DOHH2 (cell line): Measurements from ENCODE around the gene TMEM203.

Experiments used
- H3F3A ChIP-seq: fragments of 200-600 bp; sonication (generic), shearing (Covaris generic); 2 replicates; pipeline ENCODE4 v1.6.0; 2016; ENCODE audit warnings: antibody characterized with exemption, mild to moderate bottlenecking; ENCODE audit not compliant: control insufficient read depth, insufficient read depth
- H3K27ac ChIP-seq: fragments of 200-600 bp; sonication (generic); 2 replicates; pipeline ENCODE4 v1.5.1; 2014; ENCODE audit warnings: low read depth, mild to moderate bottlenecking, low read length, moderate library complexity
- H3K27me3 ChIP-seq: fragments of 200-600 bp; sonication (generic); 2 replicates; pipeline ENCODE4 v1.6.1; 2014; ENCODE audit warnings: mild to moderate bottlenecking, low read length, mixed read lengths; ENCODE audit not compliant: control insufficient read depth
- H3K36me3 ChIP-seq: fragments of 200-600 bp; sonication (generic); 2 replicates; pipeline ENCODE4 v1.6.1; 2014; ENCODE audit warnings: mild to moderate bottlenecking, low read length, moderate library complexity, mixed read lengths; ENCODE audit not compliant: control insufficient read depth
- H3K4me1 ChIP-seq: fragments of 200-600 bp; sonication (generic); 2 replicates; pipeline ENCODE4 v1.6.1; 2014; ENCODE audit warnings: mild to moderate bottlenecking, low read length, mixed read lengths; ENCODE audit not compliant: control insufficient read depth
- H3K4me2 ChIP-seq: fragments of 200-600 bp; sonication (generic); 2 replicates; pipeline ENCODE4 v1.6.0; 2014; ENCODE audit warnings: mild to moderate bottlenecking, low read length, moderate library complexity
- H3K4me3 ChIP-seq: fragments of 200-600 bp; sonication (generic); 2 replicates; pipeline ENCODE4 v1.5.1; 2014; ENCODE audit warnings: mild to moderate bottlenecking, low read length, mixed read lengths
- H3K79me2 ChIP-seq: fragments of 200-600 bp; sonication (generic); 2 replicates; pipeline ENCODE4 v1.6.1; 2014; ENCODE audit warnings: mild to moderate bottlenecking, low read length, mixed read lengths; ENCODE audit not compliant: control insufficient read depth
- H3K9me2 ChIP-seq: fragments of 200-600 bp; sonication (generic); replicated peaks from 2 replicates; pipeline ENCODE4 v1.6.1; 2014; ENCODE audit warnings: mild to moderate bottlenecking, low read length, mixed read lengths; ENCODE audit not compliant: control insufficient read depth
- H3K9me3 ChIP-seq: fragments of 200-600 bp; sonication (generic); 2 replicates; pipeline ENCODE4 v1.6.1; 2014; ENCODE audit warnings: antibody characterized with exemption, low read length, mixed read lengths; ENCODE audit not compliant: control insufficient read depth, insufficient read depth
- H4K20me1 ChIP-seq: fragments of 200-600 bp; sonication (generic); 2 replicates; pipeline ENCODE4 v1.6.0; 2014; ENCODE audit warnings: low read depth, mild to moderate bottlenecking, antibody characterized with exemption, low read length, moderate library complexity; ENCODE audit not compliant: control insufficient read depth, insufficient read depth
- EZH2phosphoT487 ChIP-seq: fragments of 200-600 bp; sonication (generic); IDR thresholded peaks from 2 replicates; pipeline ENCODE4 v1.6.1; 2017; ENCODE audit warnings: borderline replicate concordance, mild to moderate bottlenecking, antibody characterized with exemption, low read length, moderate library complexity, mixed read lengths
- TF ChIP-seq, protein P1 (sequence below): fragments of 200-600 bp; sonication (generic); IDR thresholded peaks from one replicate; pipeline ENCODE4 v1.5.1; 2014; ENCODE audit warnings: antibody characterized with exemption, mild to moderate bottlenecking, low read depth, low read length; ENCODE audit not compliant: poor library complexity, severe bottlenecking

TMEM203 gene

DNA sequence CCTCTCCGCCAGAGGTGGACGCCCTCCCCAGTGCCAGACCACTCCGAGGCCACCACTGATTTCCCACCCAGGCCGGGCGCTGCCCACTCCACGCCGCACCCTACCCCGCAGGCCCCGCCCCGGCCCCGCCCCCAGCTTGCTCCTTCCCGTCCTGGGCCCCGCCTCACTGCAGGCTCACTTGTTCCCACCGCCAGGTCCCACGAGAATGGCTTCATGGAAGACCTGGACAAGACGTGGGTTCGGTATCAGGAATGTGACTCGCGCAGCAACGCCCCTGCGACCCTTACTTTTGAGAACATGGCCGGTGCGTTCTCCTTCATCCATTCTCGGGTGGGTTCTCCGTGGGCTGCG, 42.1 kb downstream of the TMEM203 start:
- Histone ChIP-seq H3K27me3 (peaks cover 33% of the 10 kb centered on the region), H3K4me3 (no peak overlapping the region), H3K4me1 (peaks cover 19% of the 10 kb centered on the region), H3K79me2 (no peaks in the 10 kb centered on the region), H4K20me1 (no peaks in the 10 kb centered on the region), H3K36me3 (no peaks in the 10 kb centered on the region), H3K9me3 (no peaks in the 10 kb centered on the region), H3K27ac (no peak overlapping the region), H3K9me2 (no peaks in the 10 kb centered on the region), H3F3A (no peaks in the 10 kb centered on the region), H3K4me2 (no peak overlapping the region)
- no peak for TF ChIP-seq EZH2phosphoT487
- TF ChIP-seq, protein P1, sequence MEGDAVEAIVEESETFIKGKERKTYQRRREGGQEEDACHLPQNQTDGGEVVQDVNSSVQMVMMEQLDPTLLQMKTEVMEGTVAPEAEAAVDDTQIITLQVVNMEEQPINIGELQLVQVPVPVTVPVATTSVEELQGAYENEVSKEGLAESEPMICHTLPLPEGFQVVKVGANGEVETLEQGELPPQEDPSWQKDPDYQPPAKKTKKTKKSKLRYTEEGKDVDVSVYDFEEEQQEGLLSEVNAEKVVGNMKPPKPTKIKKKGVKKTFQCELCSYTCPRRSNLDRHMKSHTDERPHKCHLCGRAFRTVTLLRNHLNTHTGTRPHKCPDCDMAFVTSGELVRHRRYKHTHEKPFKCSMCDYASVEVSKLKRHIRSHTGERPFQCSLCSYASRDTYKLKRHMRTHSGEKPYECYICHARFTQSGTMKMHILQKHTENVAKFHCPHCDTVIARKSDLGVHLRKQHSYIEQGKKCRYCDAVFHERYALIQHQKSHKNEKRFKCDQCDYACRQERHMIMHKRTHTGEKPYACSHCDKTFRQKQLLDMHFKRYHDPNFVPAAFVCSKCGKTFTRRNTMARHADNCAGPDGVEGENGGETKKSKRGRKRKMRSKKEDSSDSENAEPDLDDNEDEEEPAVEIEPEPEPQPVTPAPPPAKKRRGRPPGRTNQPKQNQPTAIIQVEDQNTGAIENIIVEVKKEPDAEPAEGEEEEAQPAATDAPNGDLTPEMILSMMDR, result no peak

DNA sequence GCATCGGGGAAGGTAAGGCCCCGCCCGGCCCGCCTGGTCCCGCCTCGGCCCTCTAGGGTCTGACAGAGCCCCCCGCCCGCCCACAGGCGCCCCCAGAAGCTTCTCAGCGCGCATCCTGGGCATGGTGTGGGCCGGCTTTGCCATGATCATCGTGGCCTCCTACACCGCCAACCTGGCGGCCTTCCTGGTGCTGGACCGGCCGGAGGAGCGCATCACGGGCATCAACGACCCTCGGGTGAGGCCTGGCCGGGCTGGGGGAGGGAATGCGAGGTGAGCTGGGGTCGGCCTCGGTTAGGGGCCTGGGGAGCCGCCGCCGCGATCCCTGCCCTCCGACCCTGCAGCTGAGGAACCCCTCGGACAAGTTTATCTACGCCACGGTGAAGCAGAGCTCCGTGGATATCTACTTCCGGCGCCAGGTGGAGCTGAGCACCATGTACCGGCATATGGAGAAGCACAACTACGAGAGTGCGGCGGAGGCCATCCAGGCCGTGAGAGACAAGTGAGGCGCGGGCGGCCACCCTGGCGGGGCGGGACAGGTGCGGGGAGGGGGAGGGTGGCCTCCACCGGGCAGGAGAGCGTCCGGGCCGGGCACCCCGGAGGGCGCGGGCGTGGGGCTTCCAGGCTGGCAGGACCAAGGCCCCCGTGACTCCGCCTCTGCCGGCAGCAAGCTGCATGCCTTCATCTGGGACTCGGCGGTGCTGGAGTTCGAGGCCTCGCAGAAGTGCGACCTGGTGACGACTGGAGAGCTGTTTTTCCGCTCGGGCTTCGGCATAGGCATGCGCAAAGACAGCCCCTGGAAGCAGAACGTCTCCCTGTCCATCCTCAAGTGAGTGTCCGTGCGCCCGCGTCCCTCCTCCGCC, 42.7 kb downstream of the TMEM203 start:
- no peaks in the 10 kb centered on the region for H3K9me3 ChIP-seq
- TF ChIP-seq, protein P1, result no peak
- no peak for TF ChIP-seq EZH2phosphoT487
- H3K4me3 ChIP-seq, result no peak overlapping the region
- H3K4me2 ChIP-seq, result no peak overlapping the region
- H4K20me1 ChIP-seq, result no peaks in the 10 kb centered on the region; the same call in 1 of the 2 replicates
- H3K27me3 ChIP-seq, result peaks cover 32% of the 10 kb centered on the region
- H3K36me3 ChIP-seq, result no peaks in the 10 kb centered on the region
- no peaks in the 10 kb centered on the region for H3F3A ChIP-seq
- no peak overlapping the region for H3K27ac ChIP-seq
- no peaks in the 10 kb centered on the region for H3K9me2 ChIP-seq
- no peaks in the 10 kb centered on the region for H3K79me2 ChIP-seq
- peaks cover 25% of the 10 kb centered on the region for H3K4me1 ChIP-seq

DNA sequence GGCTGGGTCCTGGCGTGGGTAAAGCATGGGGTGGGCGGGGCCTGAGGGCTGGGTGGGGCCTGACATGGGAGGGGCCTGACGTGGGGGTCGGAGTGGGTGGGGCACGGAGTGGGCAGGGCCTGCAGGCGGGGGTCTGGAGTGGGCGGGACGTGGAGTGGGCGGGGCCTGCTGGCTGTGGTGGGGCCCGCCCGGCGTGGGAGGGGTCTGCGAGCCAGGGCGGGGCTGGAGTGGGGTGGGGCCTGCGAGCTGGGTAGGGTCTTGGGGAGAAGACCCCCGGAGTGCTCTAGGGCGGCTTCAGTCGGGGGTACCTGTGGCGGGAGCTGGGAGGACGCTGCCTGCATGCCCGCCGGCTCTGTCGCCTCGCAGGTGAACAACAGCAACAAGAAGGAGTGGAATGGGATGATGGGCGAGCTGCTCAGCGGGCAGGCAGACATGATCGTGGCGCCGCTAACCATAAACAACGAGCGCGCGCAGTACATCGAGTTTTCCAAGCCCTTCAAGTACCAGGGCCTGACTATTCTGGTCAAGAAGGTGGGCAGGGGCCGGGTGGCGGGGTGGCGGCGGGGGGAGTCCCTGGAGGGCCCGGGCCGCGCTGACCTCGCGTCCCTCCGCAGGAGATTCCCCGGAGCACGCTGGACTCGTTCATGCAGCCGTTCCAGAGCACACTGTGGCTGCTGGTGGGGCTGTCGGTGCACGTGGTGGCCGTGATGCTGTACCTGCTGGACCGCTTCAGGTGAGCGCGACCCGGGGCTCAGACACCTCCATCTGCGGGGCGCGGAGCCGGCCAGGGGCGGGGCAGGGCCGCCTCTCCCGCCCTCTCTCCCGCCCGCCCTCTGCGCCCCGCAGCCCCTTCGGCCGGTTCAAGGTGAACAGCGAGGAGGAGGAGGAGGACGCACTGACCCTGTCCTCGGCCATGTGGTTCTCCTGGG, 43.6 kb downstream of the TMEM203 start:
- Histone ChIP-seq H3K4me2 (no peak overlapping the region), H3K4me3 (no peak overlapping the region), H3K9me2 (no peaks in the 10 kb centered on the region), H3K36me3 (no peaks in the 10 kb centered on the region), H3K27me3 (peaks cover 29% of the 10 kb centered on the region), H3K79me2 (no peaks in the 10 kb centered on the region), H4K20me1 (no peaks in the 10 kb centered on the region; the same call in 1 of the 2 replicates), H3K4me1 (peaks cover 34% of the 10 kb centered on the region), H3F3A (no peaks in the 10 kb centered on the region), H3K27ac (no peak overlapping the region), H3K9me3 (no peaks in the 10 kb centered on the region)
- TF ChIP-seq, protein P1, result no peak
- no peak for TF ChIP-seq EZH2phosphoT487
